ENCODE data around the gene STEEP1. TPM values are rescaled to one million over a fixed set of nuclear protein-coding genes. Genes with fewer than 3 reads are reported as not detected.
"Not testable (repeated sequence)": the region's sequence is repeated elsewhere in the genome, so short reads cannot be mapped to it uniquely, and the experiment has no call there.

The STEEP1 gene
- total RNA-seq, 1 experiment from 2014 or later = 28.2 TPM

DNA sequence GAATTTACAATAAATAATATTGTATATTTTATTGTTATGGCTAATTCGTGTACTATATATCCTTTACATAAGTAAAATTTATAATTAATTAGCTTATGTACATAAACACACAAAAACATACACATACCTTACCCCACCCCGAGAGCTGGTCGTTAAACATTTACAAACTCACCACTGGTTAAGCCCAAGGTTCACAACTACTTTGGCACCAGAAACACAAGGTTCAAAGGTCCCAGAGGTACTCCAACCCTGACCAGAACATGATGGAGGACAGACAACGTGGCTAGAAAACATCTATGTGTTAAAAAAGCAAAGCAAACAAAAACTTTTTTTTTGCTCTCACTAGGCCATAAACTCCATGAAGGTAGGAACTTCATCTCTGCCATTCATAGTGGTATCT, 59.3 kb downstream of the STEEP1 start:
- Histone ChIP-seq H4K20me1 (ENCODE audit: insufficient read depth) (no peaks in the 10 kb centered on the region), H3K9me2 (ENCODE audit: insufficient read depth) (no peaks in the 10 kb centered on the region), H3K36me3 (ENCODE audit: control insufficient read depth in 1 of 2, insufficient read depth in 2 of 2, low read length in 2 of 2) (no peaks in the 10 kb centered on the region), H3K4me2 (ENCODE audit: low read length) (no peak overlapping the region), H3K4me1 (ENCODE audit: control insufficient read depth in 1 of 2, insufficient read depth in 2 of 2, low read length in 2 of 2) (peaks cover 18 to 37% of the 10 kb centered on the region in 2 experiments), H3K27ac (ENCODE audit: low read depth, low read length) (no peak overlapping the region), H3K9me3 (ENCODE audit: control insufficient read depth in 1 of 2, insufficient read depth in 1 of 2, low read depth in 1 of 2, low read length in 2 of 2) (no peaks in the 10 kb centered on the region), H3K27me3 (ENCODE audit: insufficient read depth, low read length) (no peaks in the 10 kb centered on the region), H3K4me3 (replicated peaks in 1 of 2; ENCODE audit: low read depth in 1 of 2, low read length in 2 of 2) (no peak overlapping the region), H2AFZ (ENCODE audit: low read depth, low read length, poor library complexity, severe bottlenecking) (no peak overlapping the region), H3K9ac (ENCODE audit: low read length) (no peak overlapping the region), H3K79me2 (ENCODE audit: insufficient read depth, low read length) (no peaks in the 10 kb centered on the region)
- TF ChIP-seq ZFX (IDR thresholded peaks at IDR 0.05) (no peak), EGR1 (IDR thresholded peaks at IDR 0.05; ENCODE audit: low read depth) (no peak), CBX3 (IDR thresholded peaks at IDR 0.05; ENCODE audit: low read depth) (no peak), EZH2 (IDR thresholded peaks at IDR 0.05) (no peak), EZH2phosphoT487 (IDR thresholded peaks at IDR 0.05; ENCODE audit: borderline replicate concordance) (no peak), SRF (IDR thresholded peaks at IDR 0.05; ENCODE audit: low read depth) (no peak), JUND (IDR thresholded peaks at IDR 0.05) (no peak), ZNF274 (IDR thresholded peaks at IDR 0.05; ENCODE audit: low read depth, low read length) (no peak), YY1 (IDR thresholded peaks at IDR 0.05; ENCODE audit: extremely low read depth, insufficient replicate concordance, low read depth, low read length) (no peak), POLR2A (IDR thresholded peaks at IDR 0.05; ENCODE audit: borderline replicate concordance, extremely low read depth, insufficient read depth, insufficient read length) (no peak), SP1 (IDR thresholded peaks at IDR 0.05; ENCODE audit: low read depth) (no peak), POLR2AphosphoS5 (IDR thresholded peaks at IDR 0.05; ENCODE audit: low read depth, low read length) (no peak)
- TF ChIP-seq, protein P1, sequence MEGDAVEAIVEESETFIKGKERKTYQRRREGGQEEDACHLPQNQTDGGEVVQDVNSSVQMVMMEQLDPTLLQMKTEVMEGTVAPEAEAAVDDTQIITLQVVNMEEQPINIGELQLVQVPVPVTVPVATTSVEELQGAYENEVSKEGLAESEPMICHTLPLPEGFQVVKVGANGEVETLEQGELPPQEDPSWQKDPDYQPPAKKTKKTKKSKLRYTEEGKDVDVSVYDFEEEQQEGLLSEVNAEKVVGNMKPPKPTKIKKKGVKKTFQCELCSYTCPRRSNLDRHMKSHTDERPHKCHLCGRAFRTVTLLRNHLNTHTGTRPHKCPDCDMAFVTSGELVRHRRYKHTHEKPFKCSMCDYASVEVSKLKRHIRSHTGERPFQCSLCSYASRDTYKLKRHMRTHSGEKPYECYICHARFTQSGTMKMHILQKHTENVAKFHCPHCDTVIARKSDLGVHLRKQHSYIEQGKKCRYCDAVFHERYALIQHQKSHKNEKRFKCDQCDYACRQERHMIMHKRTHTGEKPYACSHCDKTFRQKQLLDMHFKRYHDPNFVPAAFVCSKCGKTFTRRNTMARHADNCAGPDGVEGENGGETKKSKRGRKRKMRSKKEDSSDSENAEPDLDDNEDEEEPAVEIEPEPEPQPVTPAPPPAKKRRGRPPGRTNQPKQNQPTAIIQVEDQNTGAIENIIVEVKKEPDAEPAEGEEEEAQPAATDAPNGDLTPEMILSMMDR (IDR thresholded peaks at IDR 0.05 in 2 of 3, conservative IDR thresholded peaks at IDR 0.05 in 1 of 3; ENCODE audit: borderline replicate concordance in 1 of 3, insufficient read depth in 1 of 3, low read depth in 2 of 3, low read length in 2 of 3) = no peak
- TF ChIP-seq, protein P2, sequence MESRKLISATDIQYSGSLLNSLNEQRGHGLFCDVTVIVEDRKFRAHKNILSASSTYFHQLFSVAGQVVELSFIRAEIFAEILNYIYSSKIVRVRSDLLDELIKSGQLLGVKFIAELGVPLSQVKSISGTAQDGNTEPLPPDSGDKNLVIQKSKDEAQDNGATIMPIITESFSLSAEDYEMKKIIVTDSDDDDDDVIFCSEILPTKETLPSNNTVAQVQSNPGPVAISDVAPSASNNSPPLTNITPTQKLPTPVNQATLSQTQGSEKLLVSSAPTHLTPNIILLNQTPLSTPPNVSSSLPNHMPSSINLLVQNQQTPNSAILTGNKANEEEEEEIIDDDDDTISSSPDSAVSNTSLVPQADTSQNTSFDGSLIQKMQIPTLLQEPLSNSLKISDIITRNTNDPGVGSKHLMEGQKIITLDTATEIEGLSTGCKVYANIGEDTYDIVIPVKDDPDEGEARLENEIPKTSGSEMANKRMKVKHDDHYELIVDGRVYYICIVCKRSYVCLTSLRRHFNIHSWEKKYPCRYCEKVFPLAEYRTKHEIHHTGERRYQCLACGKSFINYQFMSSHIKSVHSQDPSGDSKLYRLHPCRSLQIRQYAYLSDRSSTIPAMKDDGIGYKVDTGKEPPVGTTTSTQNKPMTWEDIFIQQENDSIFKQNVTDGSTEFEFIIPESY (IDR thresholded peaks at IDR 0.05; ENCODE audit: extremely low read depth, insufficient replicate concordance, low read length) = no peak
- TF ChIP-seq, protein P3, sequence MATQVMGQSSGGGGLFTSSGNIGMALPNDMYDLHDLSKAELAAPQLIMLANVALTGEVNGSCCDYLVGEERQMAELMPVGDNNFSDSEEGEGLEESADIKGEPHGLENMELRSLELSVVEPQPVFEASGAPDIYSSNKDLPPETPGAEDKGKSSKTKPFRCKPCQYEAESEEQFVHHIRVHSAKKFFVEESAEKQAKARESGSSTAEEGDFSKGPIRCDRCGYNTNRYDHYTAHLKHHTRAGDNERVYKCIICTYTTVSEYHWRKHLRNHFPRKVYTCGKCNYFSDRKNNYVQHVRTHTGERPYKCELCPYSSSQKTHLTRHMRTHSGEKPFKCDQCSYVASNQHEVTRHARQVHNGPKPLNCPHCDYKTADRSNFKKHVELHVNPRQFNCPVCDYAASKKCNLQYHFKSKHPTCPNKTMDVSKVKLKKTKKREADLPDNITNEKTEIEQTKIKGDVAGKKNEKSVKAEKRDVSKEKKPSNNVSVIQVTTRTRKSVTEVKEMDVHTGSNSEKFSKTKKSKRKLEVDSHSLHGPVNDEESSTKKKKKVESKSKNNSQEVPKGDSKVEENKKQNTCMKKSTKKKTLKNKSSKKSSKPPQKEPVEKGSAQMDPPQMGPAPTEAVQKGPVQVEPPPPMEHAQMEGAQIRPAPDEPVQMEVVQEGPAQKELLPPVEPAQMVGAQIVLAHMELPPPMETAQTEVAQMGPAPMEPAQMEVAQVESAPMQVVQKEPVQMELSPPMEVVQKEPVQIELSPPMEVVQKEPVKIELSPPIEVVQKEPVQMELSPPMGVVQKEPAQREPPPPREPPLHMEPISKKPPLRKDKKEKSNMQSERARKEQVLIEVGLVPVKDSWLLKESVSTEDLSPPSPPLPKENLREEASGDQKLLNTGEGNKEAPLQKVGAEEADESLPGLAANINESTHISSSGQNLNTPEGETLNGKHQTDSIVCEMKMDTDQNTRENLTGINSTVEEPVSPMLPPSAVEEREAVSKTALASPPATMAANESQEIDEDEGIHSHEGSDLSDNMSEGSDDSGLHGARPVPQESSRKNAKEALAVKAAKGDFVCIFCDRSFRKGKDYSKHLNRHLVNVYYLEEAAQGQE (IDR thresholded peaks at IDR 0.05; ENCODE audit: low read depth) = no peak
- intact Hi-C loops (cut with micrococcal nuclease) = no loop called here
- ChIA-PET RAD21 (ENCODE audit: low non-redundant PET in 1 of 2, low total read pairs in 2 of 2, uncharacterized antibody in 2 of 2, unreplicated experiment in 2 of 2) (no interaction called here), POLR2A (interaction anchor here (0.7 kb wide), 1 partner anchor 16 kb away, joined by 3 read pairs; no protein-coding TSS in a partner anchor), CTCF (interaction anchor here (1.2 kb wide), 1 partner anchor 23 kb away, joined by 3 read pairs; no protein-coding TSS in a partner anchor)
- DNase-seq (ENCODE audit: low read depth, low spot score) (no peak), ATAC-seq (no peak)
- BruUV-seq (replicated peaks) = no TSS peak

DNA sequence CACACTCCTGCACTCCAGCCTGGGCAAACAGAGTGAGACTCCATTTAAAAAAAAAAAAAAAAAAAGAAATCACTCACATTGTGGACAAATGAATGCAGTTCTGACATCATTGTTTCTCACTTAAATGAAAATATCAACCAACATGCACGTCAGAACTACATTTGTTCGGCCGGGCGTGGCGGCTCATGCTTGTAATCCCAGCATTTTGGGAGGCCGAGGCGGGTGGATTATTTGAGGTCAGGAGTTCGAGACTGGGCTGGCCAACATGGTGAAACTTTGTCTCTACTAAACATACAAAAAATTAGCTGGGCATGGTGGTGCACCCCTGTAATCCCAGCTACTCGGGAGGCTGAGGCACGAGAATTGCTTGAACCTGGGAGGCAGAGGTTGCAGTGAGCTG, 60.1 kb downstream of the STEEP1 start:
- BruUV-seq (replicated peaks); H2AFZ ChIP-seq (ENCODE audit: low read depth, low read length, poor library complexity, severe bottlenecking); H3K27me3 ChIP-seq (ENCODE audit: insufficient read depth, low read length); intact Hi-C loops (cut with micrococcal nuclease); POLR2A ChIA-PET; H3K4me2 ChIP-seq (ENCODE audit: low read length); H3K79me2 ChIP-seq (ENCODE audit: insufficient read depth, low read length); H3K9me2 ChIP-seq (ENCODE audit: insufficient read depth); H3K27ac ChIP-seq (ENCODE audit: low read depth, low read length); H3K9me3 ChIP-seq (ENCODE audit: control insufficient read depth in 1 of 2, insufficient read depth in 1 of 2, low read depth in 1 of 2, low read length in 2 of 2); ATAC-seq; H4K20me1 ChIP-seq (ENCODE audit: insufficient read depth); RAD21 ChIA-PET (ENCODE audit: low non-redundant PET in 1 of 2, low total read pairs in 2 of 2, uncharacterized antibody in 2 of 2, unreplicated experiment in 2 of 2); H3K36me3 ChIP-seq (ENCODE audit: control insufficient read depth in 1 of 2, insufficient read depth in 2 of 2, low read length in 2 of 2); DNase-seq (ENCODE audit: low read depth, low spot score); H3K4me3 ChIP-seq (replicated peaks in 1 of 2; ENCODE audit: low read depth in 1 of 2, low read length in 2 of 2); H3K9ac ChIP-seq (ENCODE audit: low read length): not testable (repeated sequence)
- H3K4me1 ChIP-seq (ENCODE audit: control insufficient read depth in 1 of 2, insufficient read depth in 2 of 2, low read length in 2 of 2) = peaks cover 18 to 41% of the 10 kb centered on the region in 2 experiments
- CTCF ChIA-PET = interaction anchor here (1.2 kb wide), 1 partner anchor 23 kb away, joined by 3 read pairs; no protein-coding TSS in a partner anchor
